Nephron (organoid): ENCODE measurements around the gene TAOK2.
"Not testable (repeated sequence)": the region's sequence is repeated elsewhere in the genome, so short reads cannot be mapped to it uniquely, and the experiment has no call there.

Source experiments
- H3K27ac Mint-ChIP-seq, 3 experiments: 2 replicates each; pipeline ENCODE4 v1.8.0; 2020; ENCODE audit warnings: mixed read lengths in 3 of 3, mild to moderate bottlenecking in 2 of 3, moderate library complexity in 1 of 3
- H3K27me3 Mint-ChIP-seq: 2 replicates; pipeline ENCODE4 v1.8.0; 2021; ENCODE audit warnings: low read depth, mild to moderate bottlenecking, moderate library complexity, mixed read lengths
- H3K36me3 Mint-ChIP-seq: 2 replicates; pipeline ENCODE4 v1.8.0; 2020; ENCODE audit warnings: low read depth, mixed read lengths
- H3K4me1 Mint-ChIP-seq: 2 replicates; pipeline ENCODE4 v1.8.0; 2020; ENCODE audit warnings: mixed read lengths
- H3K4me3 Mint-ChIP-seq, 3 experiments: 2 replicates each; pipeline ENCODE4 v1.8.0; 2020; ENCODE audit warnings: mild to moderate bottlenecking in 3 of 3, mixed read lengths in 3 of 3, moderate library complexity in 2 of 3
- H3K9me3 Mint-ChIP-seq: 2 replicates; pipeline ENCODE4 v1.8.0; 2020; ENCODE audit warnings: mixed read lengths
- TF ChIP-seq, protein P1 (sequence below), 3 experiments: fragments of 200-600 bp; sonication (generic); IDR thresholded peaks; one replicate each; pipeline ENCODE4 v1.5.0; 2021; ENCODE audit warnings: antibody characterized with exemption in 3 of 3; ENCODE audit not compliant: unreplicated experiment in 3 of 3

Gene TAOK2

GRCh38 chr16:29958756-29959155 is 14.9 kb upstream of the TAOK2 start:
- TF ChIP-seq, protein P1, sequence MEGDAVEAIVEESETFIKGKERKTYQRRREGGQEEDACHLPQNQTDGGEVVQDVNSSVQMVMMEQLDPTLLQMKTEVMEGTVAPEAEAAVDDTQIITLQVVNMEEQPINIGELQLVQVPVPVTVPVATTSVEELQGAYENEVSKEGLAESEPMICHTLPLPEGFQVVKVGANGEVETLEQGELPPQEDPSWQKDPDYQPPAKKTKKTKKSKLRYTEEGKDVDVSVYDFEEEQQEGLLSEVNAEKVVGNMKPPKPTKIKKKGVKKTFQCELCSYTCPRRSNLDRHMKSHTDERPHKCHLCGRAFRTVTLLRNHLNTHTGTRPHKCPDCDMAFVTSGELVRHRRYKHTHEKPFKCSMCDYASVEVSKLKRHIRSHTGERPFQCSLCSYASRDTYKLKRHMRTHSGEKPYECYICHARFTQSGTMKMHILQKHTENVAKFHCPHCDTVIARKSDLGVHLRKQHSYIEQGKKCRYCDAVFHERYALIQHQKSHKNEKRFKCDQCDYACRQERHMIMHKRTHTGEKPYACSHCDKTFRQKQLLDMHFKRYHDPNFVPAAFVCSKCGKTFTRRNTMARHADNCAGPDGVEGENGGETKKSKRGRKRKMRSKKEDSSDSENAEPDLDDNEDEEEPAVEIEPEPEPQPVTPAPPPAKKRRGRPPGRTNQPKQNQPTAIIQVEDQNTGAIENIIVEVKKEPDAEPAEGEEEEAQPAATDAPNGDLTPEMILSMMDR (IDR thresholded peaks at IDR 0.05; ENCODE audit: unreplicated experiment in 3 of 3): no peak
- Mint-ChIP-seq H3K9me3 (no peaks in the 10 kb centered on the region), H3K36me3 (peaks cover 9% of the 10 kb centered on the region), H3K27me3 (no peaks in the 10 kb centered on the region), H3K27ac (no peak overlapping the region), H3K4me1 (peaks cover 12% of the 10 kb centered on the region), H3K4me3 (no peak overlapping the region)

GRCh38 chr16:29959293-29959692 is 14.4 kb upstream of the TAOK2 start:
- Mint-ChIP-seq H3K27me3 (no peaks in the 10 kb centered on the region), H3K4me1 (peaks cover 12% of the 10 kb centered on the region), H3K36me3 (peaks cover 9% of the 10 kb centered on the region), H3K4me3 (no peak overlapping the region), H3K9me3 (no peaks in the 10 kb centered on the region), H3K27ac (no peak overlapping the region)
- TF ChIP-seq, protein P1 (IDR thresholded peaks at IDR 0.05; ENCODE audit: unreplicated experiment in 3 of 3): no peak

DNA sequence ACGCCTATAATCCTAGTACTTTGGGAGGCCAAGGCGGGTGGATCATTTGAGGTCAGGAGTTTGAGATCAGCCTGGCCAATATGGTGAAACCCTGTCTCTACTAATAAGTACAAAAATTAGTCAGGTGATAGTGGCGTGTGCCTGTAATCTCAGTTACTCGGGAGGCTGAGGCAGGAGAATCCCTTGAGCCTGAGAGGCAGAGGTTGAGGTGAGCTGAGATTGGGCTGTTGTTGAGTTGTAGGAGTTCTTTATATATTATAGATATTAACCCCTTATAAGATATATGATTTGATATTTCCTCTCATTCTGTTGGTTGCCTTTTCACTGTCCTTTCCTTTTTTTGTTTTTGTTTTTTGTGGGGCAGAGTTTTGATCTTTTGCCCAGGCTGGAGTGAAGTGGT is 13.8 kb upstream of the TAOK2 start:
- H3K4me1 Mint-ChIP-seq: peaks cover 12% of the 10 kb centered on the region
- not testable (repeated sequence) for H3K9me3 Mint-ChIP-seq, H3K27ac Mint-ChIP-seq, H3K27me3 Mint-ChIP-seq
- H3K4me3 Mint-ChIP-seq: peak overlapping the region; percentile 36 to 70 (median 60)
- H3K36me3 Mint-ChIP-seq: peaks cover 11% of the 10 kb centered on the region

DNA sequence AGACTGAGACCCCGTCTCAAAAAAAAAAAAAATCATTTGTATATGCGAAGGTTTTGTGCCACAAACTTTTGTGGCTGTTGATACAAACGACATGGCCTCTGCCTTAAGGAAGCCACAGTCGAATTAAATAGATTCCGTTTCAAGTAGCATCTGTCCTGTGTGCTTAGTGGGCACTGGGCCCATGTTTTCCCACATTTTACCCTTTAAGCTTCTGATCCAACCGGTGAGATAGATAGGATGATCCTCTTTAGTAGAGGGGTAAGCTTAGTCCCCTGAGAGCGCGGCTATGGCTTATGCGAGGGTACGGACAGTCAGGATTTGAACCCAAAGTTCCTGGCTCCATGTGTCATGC is 12.6 kb upstream of the TAOK2 start:
- TF ChIP-seq, protein P1 (IDR thresholded peaks at IDR 0.05; ENCODE audit: unreplicated experiment in 3 of 3): no peak
- no peaks in the 10 kb centered on the region for H3K9me3 Mint-ChIP-seq
- peak overlapping the region; percentile 70 to 95 (median 89) for H3K27ac Mint-ChIP-seq
- H3K36me3 Mint-ChIP-seq: peaks cover 16% of the 10 kb centered on the region
- H3K4me3 Mint-ChIP-seq: peak overlapping the region; percentile 85 to 92 (median 88)
- H3K4me1 Mint-ChIP-seq: peaks cover 12% of the 10 kb centered on the region
- H3K27me3 Mint-ChIP-seq: no peaks in the 10 kb centered on the region

- H3K27me3 Mint-ChIP-seq: no peaks in the 10 kb centered on the region
These were observed 12.0 kb upstream of the TAOK2 start, which contains the start of gene TMEM219 for GRCh38 chr16:29961479-29962343. Gene TMEM219 (plus strand): TSS chr16:29962079. CDS start chr16:29963144, 1,065 bp downstream.

GRCh38 chr16:29962344-29962994 is 11.2 kb upstream of the TAOK2 start:
- peaks cover 12% of the 10 kb centered on the region for H3K4me1 Mint-ChIP-seq
- H3K27ac Mint-ChIP-seq: peak overlapping the region; percentile 96 to 99 (median 97)
- TF ChIP-seq, protein P1 (IDR thresholded peaks at IDR 0.05; ENCODE audit: unreplicated experiment in 3 of 3): no peak
- H3K4me3 Mint-ChIP-seq: peak overlapping the region; percentile 92 to 97 (median 94)
- H3K9me3 Mint-ChIP-seq: no peaks in the 10 kb centered on the region
- H3K36me3 Mint-ChIP-seq: peaks cover 18% of the 10 kb centered on the region
- H3K27me3 Mint-ChIP-seq: no peaks in the 10 kb centered on the region

More at GRCh38 chr16:29961479-29962343, 12.0 kb upstream of the TAOK2 start, which contains the start of gene TMEM219:
- Mint-ChIP-seq H3K4me1 (peaks cover 12% of the 10 kb centered on the region), H3K27ac (peak within 1 kb of the TSS; percentile 96 to 99 (median 97)), H3K36me3 (peaks cover 18% of the 10 kb centered on the region), H3K4me3 (peak within 1 kb of the TSS; percentile 92 to 97 (median 94)), H3K9me3 (no peaks in the 10 kb centered on the region)
- TF ChIP-seq, protein P1 (IDR thresholded peaks at IDR 0.05; ENCODE audit: unreplicated experiment in 3 of 3): peak; percentile 56 to 59 (median 58)
